Subcutaneous preadipocyte (primary cell): ENCODE results near the gene EXOC3L2. TPM values are rescaled to one million over a fixed set of nuclear protein-coding genes. Genes with fewer than 3 reads are reported as not detected.

ENCODE experiments used
- total RNA-seq: library from RNA; depleted of rRNA; stranded (reverse); fragments of >200 nt; gene quantifications from 2 replicates; pipeline ENCODE4 v1.2.3, GENCODE V29; 2012

The EXOC3L2 gene
- total RNA-seq, result 0.20 TPM in 1 of 2 replicates, not detected in the other

GRCh38 chr19:45245334-45245787 is at the start of gene EXOC3L2:
Gene EXOC3L2 (minus strand): TSS chr19:45245407. CDS start chr19:45239045, 6,362 bp downstream.

GRCh38 chr19:45250832-45251451 is 5.7 kb upstream of the EXOC3L2 start, which contains the start of gene MARK4:
Gene MARK4 (plus strand): TSS chr19:45251271. CDS start chr19:45251589, 318 bp downstream.

GRCh38 chr19:45178262-45179071 is 66.7 kb downstream of the EXOC3L2 start, which contains the start of gene BLOC1S3:
Gene BLOC1S3 (plus strand): TSS chr19:45178784. CDS start chr19:45179297, 513 bp downstream.

GRCh38 chr19:45177817-45178261 is 67.4 kb downstream of the EXOC3L2 start, which contains the start of gene TRAPPC6A:
Gene TRAPPC6A (minus strand): TSS chr19:45178237. CDS start chr19:45178218, 19 bp downstream.

Other genes starting within 250 kb of the EXOC3L2 start
- 7.3 and 11.3 TPM in 2 replicates for gene RELB, start 243.9 kb downstream of the EXOC3L2 start, total RNA-seq
- 16.9 and 23.9 TPM in 2 replicates for gene CLASRP, start 206.4 kb downstream of the EXOC3L2 start, total RNA-seq
- 0.20 TPM in 1 of 2 replicates, not detected in the other for gene ZNF296, start 168.9 kb downstream of the EXOC3L2 start, total RNA-seq
- 15.8 and 19.8 TPM in 2 replicates for gene GEMIN7, start 166.1 kb downstream of the EXOC3L2 start, total RNA-seq
- gene PPP1R37, start 152.2 kb downstream of the EXOC3L2 start, total RNA-seq, result 23.5 and 28.0 TPM in 2 replicates
- 0.39 and 1.1 TPM in 2 replicates for gene NKPD1, start 84.4 kb downstream of the EXOC3L2 start, total RNA-seq
- 2.5 and 6.2 TPM in 2 replicates for gene TRAPPC6A, start 67.2 kb downstream of the EXOC3L2 start, total RNA-seq
- gene BLOC1S3, start 66.6 kb downstream of the EXOC3L2 start, total RNA-seq, result 4.4 and 6.6 TPM in 2 replicates
- 12.1 TPM in 2 replicates for gene MARK4, start 5.9 kb upstream of the EXOC3L2 start, total RNA-seq
- gene CKM, start 77.5 kb upstream of the EXOC3L2 start, total RNA-seq, result under 0.01 TPM in 1 of 2 replicates, not detected in the other
- not detected in 2 replicates for gene KLC3, start 95.3 kb upstream of the EXOC3L2 start, total RNA-seq
- 30.5 and 33.8 TPM in 2 replicates for gene ERCC2, start 125.2 kb upstream of the EXOC3L2 start, total RNA-seq
- 0.73 and 0.78 TPM in 2 replicates for gene PPP1R13L, start 159.7 kb upstream of the EXOC3L2 start, total RNA-seq
- 6.2 and 16.2 TPM in 2 replicates for gene POLR1G, start 161.2 kb upstream of the EXOC3L2 start, total RNA-seq
- gene ERCC1, start 178.5 kb upstream of the EXOC3L2 start, total RNA-seq, result 131 and 162 TPM in 2 replicates
- 0.37 and 0.39 TPM in 2 replicates for gene FOSB, start 222.6 kb upstream of the EXOC3L2 start, total RNA-seq